HG03432 (cell line): Measurements from ENCODE around the gene ABCA1.

Source experiments
- ATAC-seq: cut with Tn5 transposase; IDR thresholded peaks from one replicate; pipeline ENCODE4 v1.9.1; 2021; ENCODE audit warnings: mild to moderate bottlenecking, moderate library complexity; ENCODE audit not compliant: unreplicated experiment

ABCA1 gene

DNA sequence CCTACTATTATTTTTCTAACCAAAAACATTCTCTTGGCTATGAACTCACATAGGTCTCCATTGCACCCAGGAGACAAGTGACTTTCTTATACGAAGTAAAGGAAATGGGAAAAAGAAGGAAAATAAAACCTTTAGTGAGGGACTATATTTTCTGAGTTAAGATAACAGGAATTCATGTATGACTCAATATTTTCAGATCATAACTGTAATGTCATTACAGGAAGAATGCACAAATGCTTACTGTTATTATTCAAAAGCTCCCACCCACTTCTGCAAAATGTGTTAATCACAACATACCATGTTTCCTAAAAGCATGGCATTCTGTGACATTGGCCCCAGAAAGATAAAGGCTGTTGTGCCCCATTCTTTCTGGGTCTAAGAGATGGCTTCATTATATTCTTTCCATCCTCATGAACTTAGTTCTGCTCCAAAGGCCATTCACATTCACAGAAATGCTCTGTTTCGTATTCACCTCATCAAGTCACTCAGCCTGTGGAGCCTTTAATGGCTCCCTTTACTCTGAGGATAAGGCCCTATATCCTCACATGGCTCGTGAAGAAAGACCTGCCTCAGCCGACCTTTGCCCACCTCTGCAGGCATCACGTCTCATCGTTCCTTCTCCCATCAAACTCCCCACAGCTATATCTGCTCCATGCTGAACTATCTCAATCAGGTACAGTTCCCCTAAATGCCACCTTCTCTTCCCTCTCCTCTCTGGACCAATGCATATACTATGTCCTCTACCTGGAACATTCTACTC lies 77.0 kb downstream of the ABCA1 start:
- no peak for ATAC-seq

DNA sequence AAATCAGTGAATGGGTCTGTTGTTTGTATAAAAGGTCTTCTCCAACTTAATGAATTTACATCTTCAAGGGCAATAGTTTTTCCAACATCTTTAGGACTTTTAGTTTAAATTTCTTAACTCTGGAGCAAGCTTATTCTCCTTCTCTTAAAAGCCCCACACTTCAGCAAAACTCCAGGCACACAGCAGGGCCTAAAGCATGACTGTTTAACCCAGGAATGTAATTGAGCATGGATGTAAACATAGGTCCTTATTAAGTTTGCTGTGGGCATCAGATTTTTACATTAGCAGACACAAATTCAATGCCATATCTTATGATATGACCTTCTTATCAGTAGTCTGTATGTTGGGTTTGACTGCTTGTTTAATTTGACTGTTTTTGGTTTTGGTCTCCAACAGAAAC lies 78.9 kb downstream of the ABCA1 start:
- ATAC-seq, result no peak

DNA sequence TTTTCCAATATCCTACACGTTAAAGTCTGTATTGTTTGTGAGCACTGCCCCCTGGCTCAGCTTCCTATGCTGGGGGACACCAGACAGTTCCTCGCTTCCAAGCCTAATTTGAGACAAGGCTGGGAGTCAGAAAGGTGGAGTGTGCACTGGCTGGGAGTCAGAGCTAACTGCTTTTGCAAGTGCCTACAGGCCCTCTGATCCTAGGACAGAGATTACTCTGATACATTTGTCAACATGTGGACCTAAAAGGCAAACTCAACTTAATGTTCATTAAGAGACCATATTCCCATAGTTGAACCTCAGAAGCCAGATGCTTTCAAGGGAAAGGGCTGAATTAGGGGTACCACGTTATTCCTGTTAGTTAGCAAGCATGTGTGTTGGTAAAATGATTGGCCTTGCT lies 83.2 kb downstream of the ABCA1 start:
- ATAC-seq, result no peak

DNA sequence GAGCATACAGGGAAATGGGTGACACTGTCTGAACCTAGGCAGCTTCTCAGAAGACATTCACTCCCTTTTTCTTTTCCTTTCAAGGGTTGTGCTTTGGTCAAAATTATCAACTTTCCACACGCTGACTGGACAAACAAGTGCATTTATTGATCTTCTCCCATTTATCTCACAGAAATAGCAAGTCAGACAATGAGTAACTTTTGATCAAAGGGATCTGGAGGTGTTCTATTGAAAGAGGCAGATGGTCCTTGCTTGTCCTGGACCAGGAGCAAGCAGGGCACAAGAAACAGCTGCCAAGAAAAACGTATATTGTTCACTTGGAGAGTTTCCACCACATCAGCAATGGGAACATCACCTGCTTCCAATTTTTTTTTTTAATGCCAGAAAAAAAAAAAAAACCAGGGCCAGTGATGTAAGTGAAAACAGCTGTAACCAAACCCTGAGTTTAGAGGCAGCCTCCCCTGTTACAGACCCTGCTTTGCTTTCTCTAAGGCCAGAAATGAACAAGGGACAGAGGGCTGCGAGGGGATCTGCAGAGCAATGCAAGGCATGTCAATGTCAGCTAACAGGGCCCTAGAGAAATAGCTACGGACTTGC lies 84.2 kb downstream of the ABCA1 start:
- no peak for ATAC-seq

DNA sequence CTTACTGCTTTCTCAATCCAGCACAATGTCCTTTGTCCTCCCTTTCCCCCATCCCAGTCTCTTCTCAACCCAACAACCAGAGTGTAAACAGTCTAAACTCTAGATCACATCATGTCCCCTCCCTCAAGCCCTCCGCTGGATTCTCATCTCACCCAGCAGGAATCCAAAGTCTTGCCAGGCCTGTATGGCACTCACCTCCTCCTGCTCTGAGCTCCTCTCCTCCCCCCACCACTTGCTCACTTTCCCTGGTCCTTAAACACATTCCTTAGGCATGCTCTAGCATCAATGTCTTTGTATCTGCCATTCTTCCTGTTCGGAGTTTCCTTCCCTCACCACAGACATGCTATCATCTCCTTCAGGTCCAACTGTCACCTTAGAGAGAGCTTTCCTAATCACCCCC lies 85.3 kb downstream of the ABCA1 start:
- ATAC-seq, result no peak

DNA sequence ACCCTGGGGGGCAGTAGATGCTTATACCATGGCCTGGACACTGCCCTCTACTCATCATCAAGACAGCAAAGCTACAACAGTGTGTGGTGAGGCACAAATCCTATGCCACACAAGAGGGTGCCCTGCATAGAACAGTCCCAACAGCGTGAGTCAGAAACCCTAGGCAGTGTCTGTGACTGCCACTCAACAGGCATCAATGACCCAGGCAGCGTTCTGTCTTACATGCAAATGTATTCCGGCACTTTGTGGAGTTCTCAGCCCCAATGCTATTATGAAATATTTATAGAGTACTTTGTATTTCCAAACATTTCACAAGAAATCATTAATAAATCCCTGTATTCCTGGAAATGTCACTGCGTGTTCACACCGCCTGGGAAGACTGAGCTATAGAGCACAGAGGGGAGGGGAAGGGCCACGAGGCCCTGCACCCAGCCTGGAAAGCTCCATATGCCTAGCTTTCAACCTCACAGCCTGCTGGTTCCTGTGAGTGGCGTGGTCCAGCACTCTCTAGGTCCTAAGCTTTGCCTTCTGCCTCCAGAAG lies 86.3 kb downstream of the ABCA1 start:
- no peak for ATAC-seq

DNA sequence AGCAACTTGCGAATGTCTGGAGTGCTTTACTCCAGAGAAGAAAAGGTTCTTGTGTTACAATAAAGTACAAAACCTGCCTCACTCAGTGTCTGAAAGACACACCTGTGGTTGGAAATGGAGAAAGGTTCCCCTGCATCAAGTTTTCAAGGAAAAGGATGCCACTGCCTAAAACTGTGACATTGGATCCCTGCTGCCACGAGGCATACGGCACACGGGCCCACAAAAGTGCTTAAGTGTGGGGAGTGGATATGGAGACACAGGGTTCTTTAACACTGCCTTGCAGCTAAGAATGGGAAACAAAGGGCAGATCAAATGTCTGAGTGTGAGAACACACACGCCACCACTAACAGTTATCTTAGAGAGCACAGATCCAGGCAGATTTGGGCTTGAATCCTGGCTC lies 89.0 kb downstream of the ABCA1 start:
- ATAC-seq, result no peak

DNA sequence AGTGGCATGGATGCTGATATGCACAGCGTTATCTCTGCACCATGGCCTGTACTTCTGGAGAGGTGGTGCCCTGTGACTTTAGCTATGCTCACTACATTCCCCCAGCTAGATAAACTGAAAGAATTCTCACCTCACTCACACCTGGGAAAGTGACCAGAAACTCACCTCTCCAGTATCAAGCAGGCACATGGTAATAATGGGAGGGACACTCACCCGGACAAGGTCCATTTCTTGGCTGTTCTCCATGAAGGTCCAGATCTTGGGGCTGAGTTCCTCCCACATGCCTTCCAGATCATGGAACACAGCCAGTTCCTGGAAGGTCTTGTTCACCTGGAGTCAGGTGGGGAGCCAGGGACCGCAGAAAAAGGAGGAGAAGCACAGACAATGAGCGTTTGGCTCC lies 91.2 kb downstream of the ABCA1 start:
- no peak for ATAC-seq

DNA sequence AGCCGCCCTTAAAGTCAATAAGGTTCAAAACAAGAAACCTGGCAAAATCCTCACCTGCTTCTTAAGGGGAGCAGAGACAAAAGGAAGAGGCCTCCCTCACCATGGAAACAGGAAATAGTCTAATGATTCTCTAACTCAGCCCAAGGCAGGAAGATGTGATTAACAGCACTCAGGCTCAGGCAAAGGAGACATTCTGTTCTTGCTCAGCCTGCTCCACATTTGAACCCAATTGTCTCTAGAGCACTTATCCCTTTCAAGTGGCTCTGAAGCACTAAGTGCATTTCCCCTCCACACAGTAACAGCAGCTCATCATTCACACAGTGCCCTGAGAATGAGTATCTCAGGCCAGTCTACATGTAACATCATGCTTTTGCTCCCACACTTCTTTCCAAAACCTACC lies 91.7 kb downstream of the ABCA1 start:
- ATAC-seq, result peak; percentile 53

DNA sequence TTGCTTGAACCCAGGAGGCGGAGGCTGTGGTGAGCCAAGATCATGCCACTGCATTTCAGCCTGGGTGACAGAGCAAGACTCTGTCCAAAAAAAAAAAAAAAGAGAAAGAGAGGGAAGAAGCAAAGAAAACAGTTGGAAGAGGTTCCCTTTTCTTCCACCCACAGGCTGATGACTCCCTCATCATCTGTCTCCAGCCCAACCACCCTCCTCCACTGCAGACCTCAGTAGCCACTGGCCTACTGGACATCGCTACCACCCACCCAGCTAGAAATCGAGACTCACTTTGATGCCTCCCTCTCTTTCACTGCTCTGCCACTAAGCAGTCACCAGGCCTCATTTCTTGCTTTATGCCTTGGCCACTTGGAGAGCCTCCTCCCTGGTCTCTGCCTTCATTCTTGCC lies 92.8 kb downstream of the ABCA1 start:
- no peak for ATAC-seq

DNA sequence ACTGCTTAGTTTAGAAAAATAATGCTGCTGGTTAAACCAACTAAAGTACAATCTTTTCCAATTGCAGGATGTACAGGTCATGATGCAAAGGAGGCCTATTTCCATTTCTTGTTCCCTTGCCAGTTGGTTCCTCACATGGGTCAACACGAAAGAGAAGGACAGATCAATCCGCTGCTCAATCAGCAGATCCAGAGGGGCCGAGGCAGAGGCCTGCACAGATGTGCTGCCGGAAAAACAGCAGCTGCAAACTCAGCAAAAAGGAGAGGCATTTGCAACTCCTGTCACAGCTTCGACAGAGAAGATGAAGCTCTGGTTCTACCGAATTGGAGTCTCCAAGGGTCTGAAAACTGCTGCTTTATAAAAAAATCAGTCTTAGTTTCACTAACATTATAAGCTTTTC lies 94.3 kb downstream of the ABCA1 start:
- ATAC-seq, result no peak

DNA sequence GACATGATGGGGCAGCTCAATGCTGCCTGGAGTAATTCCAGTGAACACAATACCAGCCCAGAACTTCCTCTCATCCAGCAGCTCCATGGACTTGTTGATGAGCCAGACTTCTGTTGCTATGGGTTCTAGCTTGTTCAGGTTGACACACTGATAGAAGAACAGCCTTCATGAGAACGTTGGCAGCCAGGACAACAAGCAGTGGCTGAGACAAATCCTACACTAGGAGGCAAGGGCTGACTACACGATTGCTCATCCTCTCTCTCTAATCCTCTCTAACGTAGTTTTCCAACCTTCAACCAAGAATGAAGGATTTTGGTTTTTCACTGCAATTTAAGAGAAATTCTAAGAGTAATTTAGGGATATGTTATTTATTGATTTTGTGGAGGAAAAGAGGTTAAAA lies 96.3 kb downstream of the ABCA1 start:
- ATAC-seq, result no peak

DNA sequence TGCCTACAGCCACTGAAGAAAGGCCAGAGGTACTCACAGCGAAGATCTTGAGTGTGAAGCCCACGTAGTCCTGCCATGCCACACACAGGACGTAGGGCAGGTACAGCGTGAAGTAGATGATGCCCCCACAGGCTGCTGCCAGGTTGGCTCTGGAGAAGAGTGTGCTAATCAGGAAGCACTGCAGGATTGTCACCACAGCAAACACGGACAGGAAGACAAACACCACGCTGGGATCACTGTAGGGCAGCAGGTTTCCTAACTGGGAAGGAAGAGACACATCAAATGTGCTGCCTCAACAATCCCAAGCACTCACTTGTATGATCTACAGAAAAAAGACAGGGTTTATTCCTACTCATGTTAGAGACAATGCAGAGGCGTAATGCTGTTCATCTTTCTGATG lies 101.0 kb downstream of the ABCA1 start:
- no peak for ATAC-seq

DNA sequence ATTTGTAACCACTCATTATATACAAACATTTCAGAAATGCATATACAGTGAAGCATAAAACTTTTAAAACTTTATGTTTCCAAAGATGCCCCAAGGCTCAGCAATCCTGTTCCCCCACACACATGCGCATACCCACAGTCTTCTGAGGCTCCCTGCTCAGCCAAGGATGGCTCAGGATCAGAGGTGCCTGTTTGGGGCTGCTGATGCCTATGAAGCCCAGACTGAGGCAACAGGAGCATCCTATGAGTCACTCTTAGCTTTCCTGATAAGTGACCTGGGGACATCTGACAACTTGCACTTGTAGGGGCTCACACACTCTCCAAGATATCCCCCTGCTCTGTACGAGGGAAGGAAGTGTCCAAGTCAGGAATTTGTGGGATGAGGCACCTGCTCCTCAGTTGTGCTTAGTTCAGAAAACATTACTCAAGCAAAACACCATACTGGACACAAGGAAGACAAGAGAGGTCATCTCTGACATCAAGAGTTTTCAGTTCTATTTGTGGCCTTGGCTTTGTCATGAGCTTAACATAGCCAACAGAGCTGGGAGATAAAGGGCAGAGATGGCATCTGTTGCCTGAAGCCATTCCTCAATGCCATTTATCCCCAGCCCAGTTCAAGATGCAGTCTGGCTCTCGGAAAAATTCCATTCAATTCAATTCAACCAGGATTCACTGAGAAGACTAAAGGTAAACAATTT lies 101.7 kb downstream of the ABCA1 start:
- no peak for ATAC-seq

DNA sequence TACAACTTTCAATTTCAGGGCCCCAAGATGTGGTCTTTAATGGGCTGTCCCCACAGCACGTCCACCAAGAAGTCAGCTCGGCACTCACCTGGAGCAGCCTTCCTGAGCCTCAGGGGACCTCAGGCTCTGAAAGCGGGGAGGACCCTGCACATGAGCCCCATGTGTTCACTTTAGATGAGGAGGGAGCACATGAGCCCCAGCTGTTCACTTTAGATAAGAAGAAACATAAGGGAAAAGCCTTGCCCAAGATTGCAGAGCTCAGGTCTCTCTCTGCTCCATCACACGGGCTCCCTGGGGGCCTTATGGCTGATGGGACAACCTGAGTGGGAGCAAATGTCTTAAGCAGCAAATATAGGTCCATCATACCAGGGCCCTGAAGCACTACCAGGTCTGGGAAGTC lies 107.6 kb downstream of the ABCA1 start:
- no peak for ATAC-seq

DNA sequence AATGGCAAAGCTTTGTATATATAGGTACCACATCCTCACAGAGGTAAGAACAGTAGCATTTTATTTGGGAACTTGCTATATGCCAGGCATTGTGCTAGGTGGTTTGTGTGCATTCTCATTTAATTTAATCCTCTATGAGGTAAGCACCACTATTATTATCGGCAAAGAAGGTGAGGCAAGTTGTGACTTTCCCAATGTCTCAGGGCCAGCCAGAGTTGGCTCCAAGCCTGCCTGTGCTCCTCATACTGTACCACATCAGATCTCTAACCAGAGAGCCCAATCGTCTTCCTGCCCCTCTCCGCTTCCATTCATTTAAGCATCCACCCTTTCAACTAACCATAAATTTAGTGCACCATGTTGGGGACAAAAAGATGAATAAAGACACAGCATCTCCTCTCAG lies 108.9 kb downstream of the ABCA1 start:
- ATAC-seq, result no peak

DNA sequence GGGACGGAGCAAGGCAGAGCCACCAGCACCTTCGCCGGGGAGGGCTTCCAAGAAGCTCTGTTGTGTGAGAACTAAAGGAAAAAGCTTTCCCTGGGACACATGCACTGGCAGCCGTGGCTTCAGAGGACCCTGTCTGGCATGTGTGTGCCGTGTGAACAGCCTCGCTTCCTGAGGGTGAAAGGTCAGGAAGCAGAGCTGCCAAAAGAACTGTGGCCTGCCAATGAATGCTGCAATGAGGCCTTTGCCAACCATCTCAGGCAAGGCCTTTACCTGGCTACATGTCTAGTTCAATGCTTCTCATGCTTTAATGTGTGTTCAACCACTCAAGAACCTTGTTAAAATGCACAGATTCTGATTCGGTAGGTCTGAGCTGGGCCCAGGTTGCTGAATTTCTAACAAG lies 110.5 kb downstream of the ABCA1 start:
- ATAC-seq, result no peak

DNA sequence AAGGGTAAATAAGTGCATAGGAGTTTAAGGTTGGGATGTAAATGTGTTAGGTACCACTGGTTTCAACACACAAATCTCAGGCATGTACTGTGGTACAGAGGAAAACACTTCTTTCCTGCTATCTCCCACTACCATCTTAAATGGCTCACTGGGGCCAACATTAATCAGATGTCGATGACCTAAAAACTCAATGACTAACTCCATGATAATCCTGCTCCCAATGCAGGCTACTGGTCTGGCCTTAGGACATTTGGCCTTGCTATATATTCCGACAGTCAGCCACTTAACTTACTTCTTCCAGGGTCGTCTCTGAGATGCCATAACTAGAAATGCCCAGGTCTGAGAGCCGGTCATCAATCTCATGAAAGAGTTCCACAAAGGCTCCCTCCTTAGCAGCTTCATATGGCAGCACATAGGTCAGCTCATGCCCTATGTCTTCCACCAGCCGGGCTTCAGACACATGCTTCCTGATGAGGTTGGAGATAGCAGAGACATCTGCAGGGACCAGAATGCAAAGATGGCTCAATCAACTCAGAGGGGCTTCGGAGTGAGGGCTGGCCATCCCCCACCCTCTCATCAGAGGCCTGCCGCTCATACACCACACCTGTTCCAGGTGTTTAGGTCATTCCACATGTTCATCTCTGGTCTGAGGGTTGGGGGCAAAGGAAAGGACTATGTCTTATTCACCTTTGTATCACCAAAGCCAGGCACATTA lies 111.9 kb downstream of the ABCA1 start:
- no peak for ATAC-seq

DNA sequence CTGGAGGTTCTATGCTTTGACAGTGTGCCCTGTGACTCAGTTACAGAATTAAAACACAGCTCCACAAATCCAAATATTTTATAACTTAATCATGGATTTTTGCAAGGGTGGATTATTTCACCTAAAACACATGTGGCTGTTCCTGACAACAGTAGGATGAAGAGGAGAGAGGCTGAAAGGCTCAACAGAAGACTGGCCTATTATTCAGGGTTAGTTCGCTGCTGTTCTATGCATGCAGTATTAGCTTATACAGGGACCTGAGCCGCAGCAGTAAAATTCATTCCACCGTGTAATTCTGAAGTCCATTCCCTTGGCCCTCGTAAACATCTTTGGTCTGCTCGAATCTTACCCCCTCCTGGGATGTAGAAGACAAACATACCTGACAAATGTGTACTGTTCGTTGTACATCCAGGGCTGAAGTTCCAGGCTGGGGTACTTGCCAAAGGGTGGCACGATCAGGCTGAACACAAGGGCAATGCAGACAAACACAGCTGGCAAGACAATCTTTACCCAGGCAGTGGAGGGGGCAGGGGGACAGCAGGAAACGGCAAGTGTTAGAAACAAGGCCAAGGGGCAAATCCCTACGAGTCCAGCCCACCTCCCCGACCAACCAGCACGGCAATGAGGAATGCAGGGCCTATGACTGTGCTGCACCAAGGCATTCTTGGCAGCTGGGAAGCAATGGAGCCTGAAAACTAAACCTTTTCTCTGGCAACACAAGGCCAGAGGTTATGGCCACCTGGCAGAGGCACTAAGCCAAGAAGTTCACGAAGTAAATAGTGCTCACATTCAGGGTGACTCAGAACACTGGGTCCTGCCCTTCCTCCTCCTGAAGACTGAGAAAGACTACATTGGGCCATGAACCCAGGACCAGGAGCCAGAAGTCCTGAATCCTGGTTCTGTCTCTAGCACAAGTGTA lies 117.3 kb downstream of the ABCA1 start:
- ATAC-seq, result no peak

DNA sequence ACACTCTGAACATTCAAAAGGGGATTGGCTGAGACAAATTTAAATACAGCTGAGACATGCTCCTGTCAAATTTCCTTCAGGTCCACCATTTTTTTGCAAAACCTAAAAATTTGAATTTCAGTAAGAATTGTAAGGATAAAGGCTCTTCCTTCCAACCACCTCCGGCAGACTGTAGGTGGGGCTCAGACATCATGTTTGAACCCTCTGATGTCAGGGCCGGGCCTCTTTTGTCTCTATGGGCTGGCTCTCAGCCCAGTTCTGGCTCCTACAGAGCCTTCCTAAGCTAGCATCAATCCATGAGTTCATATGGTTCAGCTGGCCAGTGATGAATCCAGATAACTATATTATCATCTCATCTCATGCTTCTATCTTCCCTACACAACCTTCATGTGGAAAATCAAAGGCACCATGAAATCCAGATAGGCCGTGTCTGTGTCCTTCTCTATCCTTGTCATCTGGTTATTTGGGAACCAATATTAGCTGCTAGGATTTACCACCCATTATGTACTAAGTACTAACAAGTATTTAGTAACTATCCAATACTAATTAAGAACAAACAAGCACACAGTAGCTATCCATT lies 119.8 kb downstream of the ABCA1 start:
- no peak for ATAC-seq
